HepG2 (cell line): ENCODE data around the gene PPDPF. TPM values are rescaled to one million over a fixed set of nuclear protein-coding genes. Genes with fewer than 3 reads are reported as not detected.

Source experiments
- ATAC-seq: fragments of 200-7000 bp; cut with Tn5 transposase; 3 replicates; pipeline ENCODE4 v1.9.1; 2020; ENCODE audit warnings: mild to moderate bottlenecking, moderate library complexity
- BruUV-seq: library from RNA; stranded (reverse); fragments of 400-500 nt; replicated peaks from 2 replicates; lab custom pipeline; 2021; lab: Mats Ljungman, UMichigan
- CTCF ChIA-PET: fragments of 300-600 bp; formaldehyde crosslinking; extraction: SDS; loops from one replicate; lab custom pipeline; 2021; ENCODE audit warnings: low total read pairs, inconsistent platforms, low intra/inter-chr PET ratio; lab: Yijun Ruan, JAX
- POLR2A ChIA-PET: fragments of 350-600 bp; sonication (Branson Sonifier 250); formaldehyde crosslinking; loops from one replicate; lab custom pipeline; 2020; ENCODE audit warnings: antibody characterized with exemption, inconsistent platforms; lab: Yijun Ruan, JAX
- DNase-seq: peaks from one replicate; pipeline ENCODE4 v3.0.0-alpha.2; 2015; ENCODE audit warnings: low spot score
- FAIRE-seq: peaks from 3 replicates; lab custom pipeline; 2011; peaks lifted over from hg19 to GRCh38; lab: Jason Lieb, UNC
- H2AFZ ChIP-seq: one replicate; pipeline ENCODE4 v1.6.1; 2011; ENCODE audit warnings: low read length, inconsistent platforms
- H3K27ac ChIP-seq: fragments of 300-600 bp; 3 replicates; pipeline ENCODE4 v1.8.0; 2011; ENCODE audit warnings: mixed run types, mild to moderate bottlenecking, mixed read lengths, low read length, inconsistent platforms; ENCODE audit not compliant: insufficient read depth; ENCODE audit errors: extremely low read length
- H3K27me3 ChIP-seq, 2 experiments: fragments of 200-600 bp in 1 of 2; 2 replicates in 1 of 2; 3 replicates in 1 of 2; pipeline versions ENCODE4 v1.6.0 to v1.8.0; 2011; ENCODE audit warnings: low read length in 2 of 2, mild to moderate bottlenecking in 2 of 2, moderate library complexity in 2 of 2, inconsistent platforms in 1 of 2; ENCODE audit not compliant: insufficient read depth in 2 of 2, control insufficient read depth in 1 of 2
- H3K36me3 ChIP-seq, 2 experiments: fragments of 200-600 bp in 1 of 2; replicated peaks in 1 of 2; 2 replicates in 1 of 2; 3 replicates in 1 of 2; pipeline versions ENCODE4 v1.5.1 to v1.8.0; 2011; ENCODE audit warnings: low read length in 2 of 2, inconsistent platforms in 1 of 2; ENCODE audit not compliant: insufficient read depth in 2 of 2, control insufficient read depth in 1 of 2
- H3K4me1 ChIP-seq: 2 replicates; pipeline ENCODE4 v1.5.1; 2012; ENCODE audit warnings: low read length, inconsistent platforms; ENCODE audit not compliant: insufficient read depth
- H3K4me2 ChIP-seq: 2 replicates; pipeline ENCODE4 v1.6.0; 2011; ENCODE audit warnings: low read depth, low read length, inconsistent platforms
- H3K4me3 ChIP-seq, 3 experiments: fragments of 200-600 bp in 1 of 3; sonication (generic), shearing (Covaris generic) in 1 of 3; replicated peaks in 1 of 3; 2 replicates each; pipeline ENCODE4 v1.5.1; 2011 to 2016; ENCODE audit warnings: low read length in 3 of 3, inconsistent platforms in 2 of 3, low read depth in 2 of 3, mild to moderate bottlenecking in 2 of 3, control low read depth in 1 of 3, mixed read lengths in 1 of 3; ENCODE audit not compliant: insufficient read depth in 1 of 3
- H3K79me2 ChIP-seq: one replicate; pipeline ENCODE4 v1.6.1; 2011; ENCODE audit warnings: low read length, inconsistent platforms; ENCODE audit not compliant: insufficient read depth
- H3K9ac ChIP-seq: 2 replicates; pipeline ENCODE4 v1.6.0; 2011; ENCODE audit warnings: mild to moderate bottlenecking, low read depth, low read length, inconsistent platforms; ENCODE audit not compliant: insufficient read depth
- H3K9me3 ChIP-seq: 2 replicates; pipeline ENCODE4 v1.5.1; 2012; ENCODE audit warnings: mild to moderate bottlenecking, low read length
- H4K20me1 ChIP-seq: 2 replicates; pipeline ENCODE4 v1.6.0; 2011; ENCODE audit warnings: inconsistent platforms, mild to moderate bottlenecking, low read length, moderate library complexity; ENCODE audit not compliant: insufficient read depth
- AGO1 ChIP-seq: fragments of 200-400 bp; formaldehyde crosslinking; IDR thresholded peaks from 2 replicates; pipeline ENCODE4 v1.6.1; 2017; ENCODE audit warnings: mild to moderate bottlenecking, low read depth, low read length, moderate library complexity; ENCODE audit not compliant: poor library complexity, severe bottlenecking
- AKAP8 ChIP-seq: sonication (generic); formaldehyde crosslinking; IDR thresholded peaks from 2 replicates; pipeline ENCODE4 v1.5.1; 2020; ENCODE audit warnings: mild to moderate bottlenecking, missing genetic modification reagents
- EEA1 ChIP-seq: sonication (generic); formaldehyde crosslinking; IDR thresholded peaks from 2 replicates; pipeline ENCODE4 v1.5.1; 2020; ENCODE audit warnings: mild to moderate bottlenecking, missing genetic modification reagents, borderline replicate concordance
- NONO ChIP-seq, 2 experiments: fragments of 450-650 bp in 1 of 2; sonication (generic) in 1 of 2; formaldehyde crosslinking in 1 of 2; IDR thresholded peaks in 1 of 2; conservative IDR thresholded peaks in 1 of 2; 2 replicates each; pipeline versions ENCODE4 v1.6.1 to v1.8.0; 2017 to 2022; ENCODE audit warnings: mild to moderate bottlenecking in 1 of 2, missing genetic modification reagents in 1 of 2, moderate library complexity in 1 of 2
- SAFB2 ChIP-seq: sonication (generic); formaldehyde crosslinking; IDR thresholded peaks from 2 replicates; pipeline ENCODE4 v1.5.1; 2020; ENCODE audit warnings: missing genetic modification reagents, low read depth, mild to moderate bottlenecking, borderline replicate concordance
- SRY ChIP-seq: sonication (generic); formaldehyde crosslinking; IDR thresholded peaks from 2 replicates; pipeline ENCODE4 v1.8.0; 2022; ENCODE audit warnings: mild to moderate bottlenecking, missing genetic modification reagents
- TAF15 ChIP-seq: fragments of 200-400 bp; formaldehyde crosslinking; IDR thresholded peaks from one replicate; pipeline ENCODE4 v1.6.1; 2018; ENCODE audit warnings: mild to moderate bottlenecking, low read depth, low read length; ENCODE audit not compliant: poor library complexity, severe bottlenecking
- ZNF790 ChIP-seq: sonication (generic); formaldehyde crosslinking; IDR thresholded peaks from 2 replicates; pipeline ENCODE4 v1.8.0; 2022; ENCODE audit warnings: missing genetic modification reagents, mild to moderate bottlenecking, borderline replicate concordance
- WGBS: methylation state at CpG from one replicate; pipeline ENCODE4 v1.1.6; 2017; ENCODE audit warnings: low lambda C conversion rate; 5-methylcytosine and 5-hydroxymethylcytosine counted together
- in situ Hi-C: cut with HindIII; loops from 2 replicates; pipeline ENCODE4 v1.10.0; 2017; ENCODE audit warnings: low pct_unique_long_range_greater_than_20kb; ENCODE audit not compliant: extremely low pct_ligation_motif_present
- intact Hi-C: fragments of 100-400 bp; cut with micrococcal nuclease; formaldehyde crosslinking; loops from one replicate; pipeline ENCODE4 v1.10.0; 2022; ENCODE audit not compliant: unreplicated experiment
- polyA plus RNA-seq, 8 experiments: library from polyadenylated mRNA; depleted of rRNA in 3 of 8; stranded (reverse) in 7 of 8; unstranded in 1 of 8; fragments of >200 nt; fragmentation: Illumina TruSeq in 4 of 8; extraction: Trizol in 4 of 8; gene quantifications; 2 replicates each; pipeline versions ENCODE4 v1.2.1 to v1.2.3, GENCODE V29; 2011 to 2016; ENCODE audit warnings: low read depth in 4 of 8, missing spikeins in 1 of 8, mixed read lengths in 1 of 8; ENCODE audit not compliant: insufficient read depth in 1 of 8
- total RNA-seq, 5 experiments: library from RNA; depleted of rRNA; stranded (reverse); fragments of >200 nt; fragmentation: Illumina TruSeq; extraction: Trizol; gene quantifications; 2 replicates each; pipeline ENCODE4 v1.2.3, GENCODE V29; 2016; ENCODE audit warnings: low read depth in 1 of 5
- TF ChIP-seq, protein P1 (sequence below): sonication (generic); formaldehyde crosslinking; IDR thresholded peaks from 2 replicates; pipeline ENCODE4 v1.8.1; 2022; ENCODE audit warnings: low read depth, mild to moderate bottlenecking, missing genetic modification reagents
- TF ChIP-seq, protein P2 (sequence below): sonication (generic); formaldehyde crosslinking; IDR thresholded peaks from 2 replicates; pipeline ENCODE4 v1.5.1; 2020; ENCODE audit warnings: mild to moderate bottlenecking, missing genetic modification reagents, moderate library complexity

PPDPF gene
- total and polyA plus RNA-seq, 2 of the 13 experiments (the other 11 are each of a cell fraction or from before 2014, with no cell fraction given), result 1.8 to 7.0 TPM

DNA sequence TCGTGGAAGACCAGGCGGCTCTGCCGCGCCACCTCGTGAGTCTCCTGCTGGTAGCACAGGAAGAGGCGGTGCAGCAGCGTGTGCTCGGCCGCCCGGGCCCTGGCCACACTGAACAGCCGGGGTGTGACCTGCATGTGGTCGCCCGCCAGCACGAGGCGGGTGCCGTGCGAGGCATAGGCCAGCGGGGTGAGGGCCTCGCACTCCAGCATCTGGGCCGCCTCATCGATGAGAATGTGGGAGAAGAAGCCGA is 46.5 kb downstream of the PPDPF start:
- Histone ChIP-seq H3K36me3 (no peaks in the 10 kb centered on the region), H4K20me1 (peaks cover 2% of the 10 kb centered on the region; the same call in 1 of the 2 replicates), H3K27me3 (no peaks in the 10 kb centered on the region), H3K4me2 (no peak overlapping the region), H3K9me3 (no peaks in the 10 kb centered on the region), H3K79me2 (no peaks in the 10 kb centered on the region), H2AFZ (no peak overlapping the region), H3K4me1 (no peaks in the 10 kb centered on the region), H3K4me3 (no peak overlapping the region), H3K27ac (no peak overlapping the region), H3K9ac (no peak overlapping the region)
- ChIA-PET POLR2A (no interaction called here), CTCF (no interaction called here)
- no peak for FAIRE-seq
- no peak for TF ChIP-seq SRY (CRISPR knock-in tag)
- TF ChIP-seq NONO (IDR thresholded peaks at IDR 0.05), result no peak
- no peak for TF ChIP-seq NONO (CRISPR knock-in tag; conservative IDR thresholded peaks at IDR 0.05)
- no peak for TF ChIP-seq ZNF790
- TF ChIP-seq, protein P1, sequence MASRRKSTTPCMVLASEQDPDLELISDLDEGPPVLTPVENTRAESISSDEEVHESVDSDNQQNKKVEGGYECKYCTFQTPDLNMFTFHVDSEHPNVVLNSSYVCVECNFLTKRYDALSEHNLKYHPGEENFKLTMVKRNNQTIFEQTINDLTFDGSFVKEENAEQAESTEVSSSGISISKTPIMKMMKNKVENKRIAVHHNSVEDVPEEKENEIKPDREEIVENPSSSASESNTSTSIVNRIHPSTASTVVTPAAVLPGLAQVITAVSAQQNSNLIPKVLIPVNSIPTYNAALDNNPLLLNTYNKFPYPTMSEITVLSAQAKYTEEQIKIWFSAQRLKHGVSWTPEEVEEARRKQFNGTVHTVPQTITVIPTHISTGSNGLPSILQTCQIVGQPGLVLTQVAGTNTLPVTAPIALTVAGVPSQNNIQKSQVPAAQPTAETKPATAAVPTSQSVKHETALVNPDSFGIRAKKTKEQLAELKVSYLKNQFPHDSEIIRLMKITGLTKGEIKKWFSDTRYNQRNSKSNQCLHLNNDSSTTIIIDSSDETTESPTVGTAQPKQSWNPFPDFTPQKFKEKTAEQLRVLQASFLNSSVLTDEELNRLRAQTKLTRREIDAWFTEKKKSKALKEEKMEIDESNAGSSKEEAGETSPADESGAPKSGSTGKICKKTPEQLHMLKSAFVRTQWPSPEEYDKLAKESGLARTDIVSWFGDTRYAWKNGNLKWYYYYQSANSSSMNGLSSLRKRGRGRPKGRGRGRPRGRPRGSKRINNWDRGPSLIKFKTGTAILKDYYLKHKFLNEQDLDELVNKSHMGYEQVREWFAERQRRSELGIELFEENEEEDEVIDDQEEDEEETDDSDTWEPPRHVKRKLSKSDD (CRISPR knock-in tag), result 0 out of 2 replicates have a peak, but pooled peaks have one; percentile 8
- TF ChIP-seq, protein P2, sequence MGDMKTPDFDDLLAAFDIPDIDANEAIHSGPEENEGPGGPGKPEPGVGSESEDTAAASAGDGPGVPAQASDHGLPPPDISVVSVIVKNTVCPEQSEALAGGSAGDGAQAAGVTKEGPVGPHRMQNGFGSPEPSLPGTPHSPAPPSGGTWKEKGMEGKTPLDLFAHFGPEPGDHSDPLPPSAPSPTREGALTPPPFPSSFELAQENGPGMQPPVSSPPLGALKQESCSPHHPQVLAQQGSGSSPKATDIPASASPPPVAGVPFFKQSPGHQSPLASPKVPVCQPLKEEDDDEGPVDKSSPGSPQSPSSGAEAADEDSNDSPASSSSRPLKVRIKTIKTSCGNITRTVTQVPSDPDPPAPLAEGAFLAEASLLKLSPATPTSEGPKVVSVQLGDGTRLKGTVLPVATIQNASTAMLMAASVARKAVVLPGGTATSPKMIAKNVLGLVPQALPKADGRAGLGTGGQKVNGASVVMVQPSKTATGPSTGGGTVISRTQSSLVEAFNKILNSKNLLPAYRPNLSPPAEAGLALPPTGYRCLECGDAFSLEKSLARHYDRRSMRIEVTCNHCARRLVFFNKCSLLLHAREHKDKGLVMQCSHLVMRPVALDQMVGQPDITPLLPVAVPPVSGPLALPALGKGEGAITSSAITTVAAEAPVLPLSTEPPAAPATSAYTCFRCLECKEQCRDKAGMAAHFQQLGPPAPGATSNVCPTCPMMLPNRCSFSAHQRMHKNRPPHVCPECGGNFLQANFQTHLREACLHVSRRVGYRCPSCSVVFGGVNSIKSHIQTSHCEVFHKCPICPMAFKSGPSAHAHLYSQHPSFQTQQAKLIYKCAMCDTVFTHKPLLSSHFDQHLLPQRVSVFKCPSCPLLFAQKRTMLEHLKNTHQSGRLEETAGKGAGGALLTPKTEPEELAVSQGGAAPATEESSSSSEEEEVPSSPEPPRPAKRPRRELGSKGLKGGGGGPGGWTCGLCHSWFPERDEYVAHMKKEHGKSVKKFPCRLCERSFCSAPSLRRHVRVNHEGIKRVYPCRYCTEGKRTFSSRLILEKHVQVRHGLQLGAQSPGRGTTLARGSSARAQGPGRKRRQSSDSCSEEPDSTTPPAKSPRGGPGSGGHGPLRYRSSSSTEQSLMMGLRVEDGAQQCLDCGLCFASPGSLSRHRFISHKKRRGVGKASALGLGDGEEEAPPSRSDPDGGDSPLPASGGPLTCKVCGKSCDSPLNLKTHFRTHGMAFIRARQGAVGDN (CRISPR knock-in tag), result peak; percentile 28
- peak; percentile 42; the same call in 1 of the 2 replicates for TF ChIP-seq AKAP8
- TF ChIP-seq AGO1, result peak; percentile 14
- 0 out of 2 replicates have a peak, but pooled peaks have one; percentile 61 for TF ChIP-seq SAFB2 (CRISPR knock-in tag)
- TF ChIP-seq TAF15, result no peak
- peak; percentile 48; the same call in 1 of the 2 replicates for TF ChIP-seq EEA1 (CRISPR knock-in tag)
- no peak for DNase-seq
- in situ Hi-C loops, result no loop called here
- intact Hi-C loops, result no loop called here
- no peak for ATAC-seq
- BruUV-seq, result no TSS peak
- 92% methylated on average over 22 of the region's 22 CpGs for WGBS
